OCI-LY1 (cell line): Measurements from ENCODE around the gene CENPA.

ENCODE experiments used
- CTCF ChIP-seq: fragments of 200-600 bp; sonication (generic), shearing (Covaris generic); IDR thresholded peaks from 2 replicates; pipeline ENCODE4 v1.5.1; 2017; ENCODE audit warnings: mild to moderate bottlenecking, antibody characterized with exemption, low read length, moderate library complexity, mixed read lengths
- EZH2 ChIP-seq: fragments of 200-600 bp; sonication (generic), shearing (Covaris generic); IDR thresholded peaks from 2 replicates; pipeline ENCODE4 v1.8.0; 2017; ENCODE audit warnings: borderline replicate concordance, mixed run types, mild to moderate bottlenecking, antibody characterized with exemption, low read length, moderate library complexity, mixed read lengths

- TF ChIP-seq CTCF (no peak), EZH2 (no peak)
These were observed 37.0 kb downstream of the CENPA start for GRCh38 chr2:26822877-26823276.
